Hematopoietic multipotent progenitor cell treated with erythropoietin and hydrocortisone succinate and interleukin-3 and kit ligand, for 15 days (in vitro differentiated cells): ENCODE measurements around the gene DCBLD1.

Source experiments
- DNase-seq: peaks from one replicate; pipeline ENCODE4 v3.0.0-alpha.2; 2015; ENCODE audit warnings: low spot score

The DCBLD1 gene

GRCh38 chr6:117531346-117531745, 48.9 kb downstream of the DCBLD1 start:
- DNase-seq: no peak

DNA sequence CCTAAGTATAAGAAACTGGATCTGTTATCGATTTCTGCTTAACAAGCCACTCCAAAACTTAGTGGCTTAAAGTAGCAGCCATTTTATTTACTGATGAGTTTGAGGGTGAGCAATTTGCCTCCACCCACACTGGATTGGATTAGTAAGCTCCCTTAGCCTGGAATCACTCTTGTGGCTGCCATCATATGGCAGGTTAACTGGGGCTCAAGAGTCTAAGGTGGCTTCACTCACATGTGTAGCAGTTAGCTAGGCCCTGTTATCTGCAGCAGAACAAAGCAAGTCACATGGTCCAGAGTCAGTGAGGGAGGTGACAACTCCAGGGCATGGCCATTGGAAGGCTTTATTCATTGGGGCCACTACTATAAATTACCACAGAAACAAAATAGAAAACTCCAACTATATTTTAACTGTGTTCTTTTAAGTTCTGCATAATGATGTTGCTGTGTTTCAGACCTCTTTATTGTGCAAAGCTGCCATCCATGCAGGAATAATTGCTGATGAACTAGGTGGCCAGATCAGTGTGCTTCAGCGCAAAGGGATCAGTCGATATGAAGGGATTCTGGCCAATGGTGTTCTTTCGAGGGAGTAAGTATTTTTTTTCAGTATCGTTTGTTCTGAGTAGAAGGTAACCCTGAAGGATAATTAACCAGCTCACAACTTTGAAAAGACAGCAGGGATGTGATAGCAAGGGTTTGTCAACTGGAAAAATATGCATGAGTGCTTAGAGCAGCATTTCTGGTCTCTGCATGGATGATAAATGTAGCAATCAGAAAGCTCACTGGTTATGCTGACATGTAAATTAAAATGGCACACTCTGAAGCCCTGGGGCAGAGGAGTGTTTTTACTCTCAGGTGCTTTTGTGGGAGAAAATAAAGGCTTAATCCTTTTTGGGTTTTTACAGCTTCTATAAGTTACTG, 49.6 kb downstream of the DCBLD1 start:
- DNase-seq: no peak

DNA sequence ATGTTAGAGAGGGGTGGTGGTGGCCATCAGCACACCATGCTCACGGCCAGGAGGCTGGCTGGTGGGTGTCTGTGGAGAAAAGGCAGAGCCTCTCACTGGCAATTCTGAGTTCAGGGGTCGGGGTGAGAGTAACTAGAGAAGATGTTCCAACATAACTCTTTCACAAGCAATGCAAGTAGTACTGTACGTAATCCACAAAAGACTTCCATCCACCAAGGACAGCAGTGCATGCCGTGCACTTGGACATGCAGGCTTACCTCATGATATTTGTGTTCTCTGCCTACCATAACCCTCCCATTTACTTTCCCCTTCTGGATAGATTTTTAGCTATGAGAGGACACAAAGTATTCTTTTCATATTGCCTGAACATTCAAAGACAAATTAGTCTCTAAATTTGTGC, 51.3 kb downstream of the DCBLD1 start:
- no peak for DNase-seq

DNA sequence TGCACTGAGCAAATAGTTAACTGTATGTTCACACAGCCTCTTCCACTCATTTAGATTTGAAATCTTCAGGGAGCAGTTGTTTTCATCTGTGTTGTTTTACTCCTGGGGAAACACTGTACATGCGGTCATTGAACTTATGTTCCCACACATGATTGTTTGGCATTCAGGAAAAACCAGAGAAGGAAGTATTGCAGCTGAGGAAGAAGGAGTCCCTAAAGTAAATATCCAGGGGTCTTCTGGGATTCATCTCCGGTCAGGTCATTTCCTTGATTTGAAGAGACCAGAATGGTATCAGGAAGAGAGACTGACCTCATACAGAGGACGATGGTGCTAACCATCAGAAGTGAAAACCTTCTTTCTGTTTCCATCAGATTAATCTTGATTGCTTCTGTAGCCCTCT, 52.5 kb downstream of the DCBLD1 start:
- no peak for DNase-seq

DNA sequence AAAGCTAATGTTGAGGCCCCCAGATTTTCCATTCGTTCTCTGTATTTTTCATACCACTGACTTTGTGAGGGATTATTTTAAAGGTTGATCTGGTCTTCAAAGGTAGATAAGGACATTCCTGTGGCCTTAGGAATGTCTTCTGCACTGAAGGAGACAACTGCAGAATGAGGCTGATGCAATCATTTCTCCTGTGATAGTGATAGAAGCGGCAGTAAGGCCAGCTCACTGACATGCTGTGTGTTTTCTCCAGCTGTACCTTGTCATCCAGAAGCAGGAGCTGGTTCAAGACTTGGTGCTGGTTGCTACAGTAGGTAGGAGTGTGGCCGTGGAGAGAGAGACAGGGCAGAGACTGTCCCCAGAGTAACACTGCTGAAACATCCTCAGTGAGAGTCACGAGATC, 53.8 kb downstream of the DCBLD1 start:
- DNase-seq: no peak

DNA sequence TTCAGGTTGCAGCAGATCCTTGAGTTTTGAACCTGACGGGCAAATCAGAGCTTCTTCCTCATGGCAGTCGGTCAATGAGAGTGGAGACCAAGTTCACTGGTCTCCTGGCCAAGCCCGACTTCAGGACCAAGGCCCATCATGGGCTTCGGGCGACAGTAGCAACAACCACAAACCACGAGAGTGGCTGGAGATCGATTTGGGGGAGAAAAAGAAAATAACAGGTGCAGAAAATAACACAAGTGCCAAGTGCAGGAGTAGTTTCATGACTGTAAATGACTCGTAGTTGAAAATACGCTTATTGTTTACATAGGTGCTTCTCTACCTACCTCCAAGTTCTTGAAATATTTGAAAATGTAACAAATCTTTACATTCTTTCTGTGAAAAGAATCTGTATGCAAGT, 56.1 kb downstream of the DCBLD1 start:
- DNase-seq: no peak

- DNase-seq: no peak
These were observed 58.2 kb downstream of the DCBLD1 start for GRCh38 chr6:117540670-117541069.

- DNase-seq: no peak
These were observed 60.0 kb downstream of the DCBLD1 start for GRCh38 chr6:117542493-117542892.

GRCh38 chr6:117544716-117545115, 62.2 kb downstream of the DCBLD1 start:
- DNase-seq: no peak

- no peak for DNase-seq
These were observed 62.7 kb downstream of the DCBLD1 start for GRCh38 chr6:117545161-117545595.

- no peak for DNase-seq
These were observed 64.2 kb downstream of the DCBLD1 start for GRCh38 chr6:117546674-117547073.

DNA sequence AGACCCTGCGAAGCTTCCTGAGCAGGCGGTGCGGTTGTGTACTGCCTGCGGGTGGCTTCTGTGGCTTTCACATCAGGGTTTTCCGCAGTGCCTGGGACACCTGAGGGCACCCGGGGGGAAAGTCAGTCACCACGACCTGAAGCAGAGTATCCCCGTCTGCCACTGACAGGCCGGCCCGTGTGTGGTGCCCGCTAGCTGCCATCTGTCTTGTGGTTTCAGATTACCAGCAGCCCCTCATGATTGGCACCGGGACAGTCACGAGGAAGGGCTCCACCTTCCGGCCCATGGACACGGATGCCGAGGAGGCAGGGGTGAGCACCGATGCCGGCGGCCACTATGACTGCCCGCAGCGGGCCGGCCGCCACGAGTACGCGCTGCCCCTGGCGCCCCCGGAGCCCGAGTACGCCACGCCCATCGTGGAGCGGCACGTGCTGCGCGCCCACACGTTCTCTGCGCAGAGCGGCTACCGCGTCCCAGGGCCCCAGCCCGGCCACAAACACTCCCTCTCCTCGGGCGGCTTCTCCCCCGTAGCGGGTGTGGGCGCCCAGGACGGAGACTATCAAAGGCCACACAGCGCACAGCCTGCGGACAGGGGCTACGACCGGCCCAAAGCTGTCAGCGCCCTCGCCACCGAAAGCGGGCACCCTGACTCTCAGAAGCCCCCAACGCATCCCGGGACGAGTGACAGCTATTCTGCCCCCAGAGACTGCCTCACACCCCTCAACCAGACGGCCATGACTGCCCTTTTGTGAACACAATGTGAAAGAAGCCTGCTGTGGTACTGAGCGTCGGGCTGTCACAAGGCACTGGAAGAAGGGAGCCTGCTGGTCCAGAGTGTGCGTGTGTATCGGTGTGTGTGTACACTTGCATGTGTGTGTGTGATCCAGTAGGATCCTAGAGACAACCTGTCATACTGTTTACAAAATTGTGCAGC, 65.5 kb downstream of the DCBLD1 start:
- DNase-seq: peak; percentile 18

DNA sequence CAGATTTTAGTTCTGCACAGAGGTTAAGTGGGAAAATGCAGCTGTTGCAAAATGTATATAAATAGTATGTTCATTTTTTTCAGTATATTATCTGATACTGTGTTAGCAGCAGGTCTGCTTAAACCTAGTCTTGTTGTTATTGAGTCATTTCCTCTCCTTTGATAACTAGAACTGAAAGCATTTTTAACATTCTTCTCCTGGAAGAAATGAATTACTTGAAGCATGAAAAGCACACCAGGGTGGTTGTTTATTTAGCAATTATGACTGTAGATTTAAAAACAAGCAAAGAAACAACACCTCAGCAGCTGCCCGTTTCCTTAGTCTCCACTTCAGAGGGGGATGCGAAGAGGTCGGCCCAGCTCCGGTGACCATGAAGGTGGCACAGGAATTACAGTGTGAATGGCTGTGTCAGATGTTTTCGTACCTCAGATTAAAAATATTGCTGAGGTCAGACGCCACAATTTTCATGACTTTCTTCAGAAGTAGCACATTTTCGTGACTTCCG, 66.4 kb downstream of the DCBLD1 start:
- no peak for DNase-seq

- DNase-seq: no peak
These were observed 67.1 kb downstream of the DCBLD1 start for GRCh38 chr6:117549611-117550010.

- no peak for DNase-seq
These were observed 67.7 kb downstream of the DCBLD1 start for GRCh38 chr6:117550078-117550600.

- no peak for DNase-seq
These were observed 68.3 kb downstream of the DCBLD1 start for GRCh38 chr6:117550618-117551242.

DNA sequence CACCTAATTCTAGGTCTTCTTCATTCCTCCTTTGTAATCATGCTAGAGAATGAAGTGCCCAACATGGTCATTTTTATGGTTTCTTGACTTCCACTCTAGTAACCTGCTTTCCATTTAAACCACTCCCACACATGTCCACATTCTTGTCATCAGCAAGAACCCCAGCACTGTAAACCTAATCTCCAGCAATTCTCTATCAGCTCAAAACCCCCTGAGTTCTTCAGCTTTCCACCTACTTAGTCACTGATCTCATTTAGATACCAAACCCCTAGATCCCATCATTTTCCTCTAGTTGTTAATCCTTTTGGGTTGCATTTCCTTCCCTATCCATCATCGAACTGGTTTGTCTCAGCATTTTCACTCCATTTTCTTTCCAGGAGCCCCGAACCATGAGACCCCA, 70.1 kb downstream of the DCBLD1 start:
- DNase-seq: no peak

DNA sequence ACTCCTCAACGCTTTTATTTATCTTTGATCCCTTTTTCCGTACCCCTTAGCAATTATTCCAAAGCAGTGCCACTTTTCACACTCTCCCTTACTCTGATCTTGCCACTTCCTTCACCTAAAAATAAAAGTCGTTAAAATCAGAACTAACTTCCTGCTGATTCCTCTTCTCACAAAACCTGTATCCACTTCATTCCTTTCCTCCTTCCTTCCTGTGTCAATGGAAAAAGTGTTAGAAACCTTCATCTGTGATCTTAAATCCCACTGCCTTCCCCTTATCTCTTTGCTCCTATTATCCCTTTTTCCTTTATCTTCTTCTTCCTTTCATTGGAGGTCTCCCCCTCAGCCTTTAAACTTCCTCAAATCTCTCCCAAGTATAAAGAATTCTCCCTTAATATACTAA, 70.7 kb downstream of the DCBLD1 start:
- DNase-seq: no peak

GRCh38 chr6:117555262-117555849, 72.9 kb downstream of the DCBLD1 start:
- DNase-seq: no peak

DNA sequence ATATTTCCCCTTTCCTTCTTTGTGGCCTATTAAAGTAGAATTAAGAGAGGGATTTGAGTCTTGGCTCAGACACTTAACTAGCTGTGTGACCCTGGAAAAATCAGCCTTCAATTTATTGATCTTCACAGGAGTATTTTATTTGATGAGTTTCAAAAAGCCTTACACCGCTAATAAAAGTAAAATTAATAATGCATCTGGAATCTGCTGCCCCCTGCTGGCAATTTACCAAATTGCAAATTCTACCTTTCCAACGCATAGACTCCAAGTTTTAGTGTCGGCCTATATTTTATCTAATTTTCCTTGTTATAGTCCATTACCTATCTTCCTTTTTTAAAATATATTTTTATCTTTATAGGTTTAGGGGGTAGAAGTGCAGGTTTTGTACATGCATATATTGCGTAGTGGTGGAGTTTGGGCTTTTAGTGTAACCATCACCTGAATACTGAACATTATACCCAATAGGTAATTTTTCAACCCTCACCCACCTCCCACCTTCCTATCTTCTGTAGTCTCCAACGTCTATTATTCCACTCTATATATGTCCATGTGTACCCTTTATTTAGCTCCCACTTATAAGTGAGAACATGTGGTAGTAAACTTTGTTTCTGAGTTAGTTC, 73.5 kb downstream of the DCBLD1 start:
- DNase-seq: peak; percentile 63

DNA sequence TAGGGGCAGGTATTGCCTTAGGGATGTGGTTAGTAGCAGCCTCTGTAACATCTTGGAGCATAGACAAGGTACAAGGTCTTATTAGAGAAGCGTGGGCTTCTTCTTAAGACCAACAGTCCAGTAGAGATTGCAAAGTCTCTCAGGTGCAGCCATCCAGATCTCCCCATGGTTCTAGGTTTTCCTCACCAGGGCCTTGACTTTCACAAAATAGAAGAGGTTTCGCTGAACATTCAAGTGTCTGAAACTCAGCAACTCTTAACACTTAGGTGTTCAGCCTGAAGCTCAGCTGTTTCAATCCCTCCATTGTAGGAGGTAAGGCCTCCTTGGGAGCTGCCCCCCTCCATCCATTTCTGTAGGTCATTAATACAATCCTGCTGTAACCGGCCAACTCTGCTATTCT, 75.5 kb downstream of the DCBLD1 start:
- no peak for DNase-seq
